ENCODE measurements around the gene SERPINB12. TPM values are rescaled to one million over a fixed set of nuclear protein-coding genes. Genes with fewer than 3 reads are reported as not detected.

SERPINB12 gene
- total RNA-seq, 2 experiments from 2014 or later = not detected

DNA sequence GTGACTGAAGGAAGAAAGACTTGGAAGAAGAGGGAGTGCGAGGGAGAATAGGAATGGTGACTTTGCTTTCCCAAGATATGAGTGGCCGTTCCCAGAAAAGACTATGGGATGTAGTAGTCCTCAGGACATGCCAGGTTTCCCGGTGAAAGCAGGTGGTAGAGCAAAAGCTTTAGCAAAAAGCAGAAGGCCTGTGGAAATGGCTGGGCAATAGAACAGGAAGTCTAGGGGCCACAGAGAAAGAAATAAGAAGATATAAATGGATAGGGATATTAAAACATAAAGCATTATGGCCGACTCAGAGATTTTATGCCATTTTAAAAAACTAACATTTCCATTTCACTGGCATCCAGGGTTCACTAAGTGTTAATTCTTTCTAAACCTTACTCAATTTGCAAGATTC is 43.8 kb downstream of the SERPINB12 start:
- CTCF ChIA-PET = no interaction called here
- H3K9me3 Mint-ChIP-seq (ENCODE audit: insufficient read depth) = no peaks in the 10 kb centered on the region
- no peaks in the 10 kb centered on the region for H3K36me3 Mint-ChIP-seq (ENCODE audit: low read depth)
- no peak overlapping the region for H3K4me3 Mint-ChIP-seq
- POLR2A ChIA-PET = no interaction called here
- no peaks in the 10 kb centered on the region for H3K4me1 Mint-ChIP-seq (ENCODE audit: low read depth)
- H3K27me3 Mint-ChIP-seq (ENCODE audit: low read depth) = peaks cover 2% of the 10 kb centered on the region
- no peak overlapping the region for H3K27ac Mint-ChIP-seq
- DNase-seq = no peak
- ATAC-seq = no peak

DNA sequence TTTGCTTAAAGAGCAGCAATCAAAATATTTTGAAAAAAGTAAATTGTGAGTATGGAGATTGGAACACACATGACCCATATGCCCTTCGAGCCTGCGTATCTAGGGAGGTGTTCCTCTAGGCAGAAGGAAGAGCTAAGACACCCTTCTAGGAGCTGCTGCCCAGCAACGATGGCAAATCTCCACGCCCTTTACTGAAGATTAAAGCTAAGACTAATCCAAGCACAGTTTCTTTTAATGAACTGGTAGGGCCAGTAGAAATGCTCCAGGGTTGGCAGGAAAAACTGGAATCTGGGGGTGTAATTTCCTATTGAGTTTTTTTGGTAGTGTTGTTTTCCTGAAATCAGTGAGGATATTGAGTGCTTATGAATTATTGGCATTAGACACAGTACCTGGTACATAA is 44.3 kb downstream of the SERPINB12 start:
- DNase-seq (no peak), ATAC-seq (no peak)
- H3K4me3 Mint-ChIP-seq = no peak overlapping the region
- H3K27me3 Mint-ChIP-seq (ENCODE audit: low read depth) = no peaks in the 10 kb centered on the region
- no peaks in the 10 kb centered on the region for H3K9me3 Mint-ChIP-seq (ENCODE audit: insufficient read depth)
- H3K36me3 Mint-ChIP-seq (ENCODE audit: low read depth) = no peaks in the 10 kb centered on the region
- no peaks in the 10 kb centered on the region for H3K4me1 Mint-ChIP-seq (ENCODE audit: low read depth)
- ChIA-PET CTCF (no interaction called here), POLR2A (no interaction called here)
- H3K27ac Mint-ChIP-seq = no peak overlapping the region

DNA sequence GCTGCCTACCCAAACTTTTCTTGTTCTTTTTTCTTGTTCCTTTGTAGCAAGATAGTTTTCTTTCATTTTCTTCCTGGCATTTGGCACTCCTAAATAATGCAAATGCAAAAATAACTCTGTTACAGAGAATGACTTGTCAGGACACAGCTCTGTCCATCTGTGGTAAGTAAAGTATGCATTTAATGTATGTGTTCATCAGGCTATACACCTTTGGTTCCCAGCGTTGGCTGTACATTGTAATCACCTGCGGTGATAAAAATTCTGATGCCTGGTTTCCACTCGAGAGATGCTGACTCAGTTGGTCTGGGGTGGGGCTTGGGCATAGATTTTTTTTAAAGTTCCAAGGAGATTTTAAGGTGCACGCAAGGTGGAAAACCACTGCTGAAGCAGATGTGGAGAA is 44.8 kb downstream of the SERPINB12 start, which contains the start of gene SERPINB13:
SERPINB13 (plus strand) TSS at position 378 of the 400 bp plus-strand sequence. CDS start 1,325 bp downstream, outside the sequence.
- DNase-seq = no peak
- H3K27ac Mint-ChIP-seq = no peak within 1 kb of the TSS
- no peaks in the 10 kb centered on the region for H3K9me3 Mint-ChIP-seq (ENCODE audit: insufficient read depth)
- H3K36me3 Mint-ChIP-seq (ENCODE audit: low read depth) = no peaks in the 10 kb centered on the region
- ChIA-PET CTCF (no interaction called here), POLR2A (no interaction called here)
- no peak within 1 kb of the TSS for H3K4me3 Mint-ChIP-seq
- H3K4me1 Mint-ChIP-seq (ENCODE audit: low read depth) = no peaks in the 10 kb centered on the region
- no peaks in the 10 kb centered on the region for H3K27me3 Mint-ChIP-seq (ENCODE audit: low read depth)
- no peak for ATAC-seq

DNA sequence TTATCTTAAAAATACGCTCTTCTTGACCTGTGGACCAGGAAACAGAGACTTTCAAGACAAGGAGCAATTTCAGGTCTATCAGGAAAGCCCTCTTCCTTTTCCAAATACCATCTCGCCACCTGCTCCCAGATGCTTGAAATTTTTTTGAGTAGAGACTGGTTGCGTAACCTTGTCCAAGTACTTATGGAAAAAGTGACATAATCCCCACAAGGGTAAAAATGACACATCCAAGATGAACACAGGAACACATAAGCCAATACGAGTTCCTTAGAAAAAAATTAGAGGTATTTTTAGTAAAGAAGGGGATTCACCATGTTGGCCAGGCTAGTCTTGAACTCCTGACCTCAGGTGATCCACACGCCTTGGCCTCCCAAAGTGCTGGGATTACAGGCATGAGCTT is 46.7 kb downstream of the SERPINB12 start:
- DNase-seq = no peak
- no peaks in the 10 kb centered on the region for H3K27me3 Mint-ChIP-seq (ENCODE audit: low read depth)
- no peaks in the 10 kb centered on the region for H3K9me3 Mint-ChIP-seq (ENCODE audit: insufficient read depth)
- no peaks in the 10 kb centered on the region for H3K36me3 Mint-ChIP-seq (ENCODE audit: low read depth)
- no peak overlapping the region for H3K27ac Mint-ChIP-seq
- H3K4me1 Mint-ChIP-seq (ENCODE audit: low read depth) = no peaks in the 10 kb centered on the region
- ChIA-PET POLR2A (no interaction called here), CTCF (no interaction called here)
- no peak for ATAC-seq
- H3K4me3 Mint-ChIP-seq = no peak overlapping the region

DNA sequence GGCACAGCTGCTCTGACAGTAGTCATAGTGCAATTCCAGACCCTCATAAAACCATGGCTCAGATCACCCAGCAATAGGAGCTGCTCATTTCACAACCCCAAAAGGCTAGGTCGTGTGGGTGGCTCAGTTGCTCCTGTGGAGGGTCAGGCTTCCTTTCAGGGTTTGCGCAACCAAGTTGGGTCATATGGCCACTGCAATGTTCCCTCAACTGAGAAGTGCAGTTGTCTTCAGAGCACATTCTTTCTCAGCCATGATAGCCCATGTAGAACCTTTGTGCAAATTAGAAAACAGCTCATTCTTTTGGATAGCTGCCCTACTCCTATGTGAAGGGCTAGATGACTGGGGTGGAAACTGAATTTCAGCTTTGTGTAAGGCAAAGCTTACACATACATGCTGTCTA is 48.2 kb downstream of the SERPINB12 start:
- Mint-ChIP-seq H3K9me3 (ENCODE audit: insufficient read depth) (no peaks in the 10 kb centered on the region), H3K36me3 (ENCODE audit: low read depth) (no peaks in the 10 kb centered on the region), H3K4me3 (no peak overlapping the region), H3K27ac (no peak overlapping the region), H3K27me3 (ENCODE audit: low read depth) (no peaks in the 10 kb centered on the region), H3K4me1 (ENCODE audit: low read depth) (no peaks in the 10 kb centered on the region)
- no peak for DNase-seq
- ATAC-seq = no peak
- POLR2A ChIA-PET = no interaction called here
- CTCF ChIA-PET = no interaction called here

DNA sequence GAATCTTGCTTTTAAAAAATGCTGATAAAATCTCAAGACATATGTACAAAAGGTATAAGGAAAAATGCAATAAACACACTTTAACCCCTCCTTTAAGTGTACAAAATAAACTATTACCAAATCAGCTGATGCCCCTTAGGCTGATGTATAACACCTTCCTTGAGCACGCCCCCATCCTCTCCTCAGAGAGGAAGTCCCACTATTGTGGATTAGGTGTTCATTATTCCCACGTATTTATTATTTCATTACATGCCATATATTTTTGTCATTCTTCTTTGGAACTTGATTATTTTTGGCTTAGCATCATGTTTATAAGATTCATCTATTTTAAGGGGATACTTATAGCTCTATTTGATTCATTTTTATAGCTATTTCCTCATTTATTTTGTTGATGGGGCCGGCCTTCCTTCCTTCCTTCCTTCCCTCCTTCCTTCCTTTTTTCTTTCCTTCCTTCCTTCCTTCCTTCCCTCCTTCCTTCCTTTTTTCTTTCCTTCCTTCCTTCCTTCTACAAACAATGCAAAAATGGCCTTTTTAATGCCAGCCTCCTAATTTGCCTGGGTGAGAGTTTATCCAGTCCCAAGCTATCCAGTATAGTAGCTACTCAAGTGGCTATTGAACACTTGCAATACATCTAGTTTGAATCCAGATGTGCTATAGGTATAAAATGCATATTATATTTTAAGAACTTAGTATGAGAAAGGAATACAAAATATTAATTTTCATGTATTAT is 49.0 kb downstream of the SERPINB12 start:
- no peaks in the 10 kb centered on the region for H3K27me3 Mint-ChIP-seq (ENCODE audit: low read depth)
- no peak overlapping the region for H3K27ac Mint-ChIP-seq
- no peaks in the 10 kb centered on the region for H3K4me1 Mint-ChIP-seq (ENCODE audit: low read depth)
- DNase-seq (no peak), ATAC-seq (no peak)
- POLR2A ChIA-PET = no interaction called here
- no peak overlapping the region for H3K4me3 Mint-ChIP-seq
- CTCF ChIA-PET = no interaction called here
- H3K9me3 Mint-ChIP-seq (ENCODE audit: insufficient read depth) = no peaks in the 10 kb centered on the region
- H3K36me3 Mint-ChIP-seq (ENCODE audit: low read depth) = no peaks in the 10 kb centered on the region

DNA sequence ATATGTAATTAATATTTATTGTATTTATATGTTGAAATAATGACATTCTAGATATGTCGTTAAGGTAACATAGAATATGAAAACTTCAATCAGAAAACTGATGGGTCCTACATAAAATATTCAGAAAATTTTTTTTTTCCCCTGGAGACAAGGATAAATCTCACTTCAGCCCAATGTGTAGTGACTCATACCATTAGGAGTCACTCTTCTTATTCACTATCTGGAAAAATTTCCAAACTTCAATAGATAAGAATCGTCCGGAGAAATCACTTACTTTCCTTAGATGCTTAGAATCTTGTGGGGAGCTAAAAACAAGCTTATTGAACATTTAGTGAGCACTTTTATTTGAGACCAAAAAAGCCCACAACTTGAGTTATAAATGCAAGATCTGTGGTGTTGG is 49.6 kb downstream of the SERPINB12 start:
- no peaks in the 10 kb centered on the region for H3K27me3 Mint-ChIP-seq (ENCODE audit: low read depth)
- no peak for ATAC-seq
- POLR2A ChIA-PET = no interaction called here

DNA sequence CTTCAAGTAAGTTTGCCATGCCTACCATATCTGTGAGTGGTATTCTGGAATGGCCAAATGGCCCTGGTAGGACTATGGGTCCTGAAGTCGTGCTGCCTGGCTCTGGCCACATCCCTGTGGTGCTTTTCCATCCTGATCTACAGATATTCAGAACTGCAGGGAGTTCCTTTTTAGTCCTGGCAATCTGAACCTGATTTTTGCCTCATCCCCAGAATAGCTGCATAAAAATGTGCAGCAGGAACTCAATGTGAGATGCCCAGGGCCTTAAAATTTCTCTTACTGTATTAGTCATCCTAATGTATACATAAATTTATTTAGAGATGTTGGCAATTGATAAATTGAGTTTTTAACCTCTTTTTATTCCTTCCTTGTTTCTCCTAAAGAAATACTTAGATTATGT is 50.3 kb downstream of the SERPINB12 start:
- POLR2A ChIA-PET = no interaction called here
- CTCF ChIA-PET = no interaction called here
- Mint-ChIP-seq H3K9me3 (ENCODE audit: insufficient read depth) (no peaks in the 10 kb centered on the region), H3K36me3 (ENCODE audit: low read depth) (no peaks in the 10 kb centered on the region), H3K4me1 (ENCODE audit: low read depth) (no peaks in the 10 kb centered on the region), H3K27ac (no peak overlapping the region), H3K27me3 (ENCODE audit: low read depth) (no peaks in the 10 kb centered on the region), H3K4me3 (no peak overlapping the region)
- ATAC-seq (no peak), DNase-seq (no peak)

More for the DNA sequence above, 49.6 kb downstream of the SERPINB12 start:
- no peaks in the 10 kb centered on the region for H3K9me3 Mint-ChIP-seq (ENCODE audit: insufficient read depth)
- no peak overlapping the region for H3K27ac Mint-ChIP-seq
- no peak overlapping the region for H3K4me3 Mint-ChIP-seq
- H3K4me1 Mint-ChIP-seq (ENCODE audit: low read depth) = no peaks in the 10 kb centered on the region
- CTCF ChIA-PET = no interaction called here
- H3K36me3 Mint-ChIP-seq (ENCODE audit: low read depth) = no peaks in the 10 kb centered on the region
- DNase-seq = no peak

DNA sequence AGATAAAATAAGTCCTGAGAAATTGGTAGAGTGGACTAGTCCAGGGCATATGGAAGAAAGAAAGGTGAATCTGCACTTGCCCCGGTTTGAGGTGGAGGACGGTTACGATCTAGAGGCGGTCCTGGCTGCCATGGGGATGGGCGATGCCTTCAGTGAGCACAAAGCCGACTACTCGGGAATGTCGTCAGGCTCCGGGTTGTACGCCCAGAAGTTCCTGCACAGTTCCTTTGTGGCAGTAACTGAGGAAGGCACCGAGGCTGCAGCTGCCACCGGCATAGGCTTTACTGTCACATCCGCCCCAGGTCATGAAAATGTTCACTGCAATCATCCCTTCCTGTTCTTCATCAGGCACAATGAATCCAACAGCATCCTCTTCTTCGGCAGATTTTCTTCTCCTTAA is 54.8 kb downstream of the SERPINB12 start:
- H3K4me1 Mint-ChIP-seq (ENCODE audit: low read depth) = no peaks in the 10 kb centered on the region
- no peak overlapping the region for H3K27ac Mint-ChIP-seq
- no peak overlapping the region for H3K4me3 Mint-ChIP-seq
- no peaks in the 10 kb centered on the region for H3K36me3 Mint-ChIP-seq (ENCODE audit: low read depth)
- ChIA-PET POLR2A (no interaction called here), CTCF (no interaction called here)
- no peak for DNase-seq
- no peak for ATAC-seq
- H3K9me3 Mint-ChIP-seq (ENCODE audit: insufficient read depth) = no peaks in the 10 kb centered on the region
- no peaks in the 10 kb centered on the region for H3K27me3 Mint-ChIP-seq (ENCODE audit: low read depth)

DNA sequence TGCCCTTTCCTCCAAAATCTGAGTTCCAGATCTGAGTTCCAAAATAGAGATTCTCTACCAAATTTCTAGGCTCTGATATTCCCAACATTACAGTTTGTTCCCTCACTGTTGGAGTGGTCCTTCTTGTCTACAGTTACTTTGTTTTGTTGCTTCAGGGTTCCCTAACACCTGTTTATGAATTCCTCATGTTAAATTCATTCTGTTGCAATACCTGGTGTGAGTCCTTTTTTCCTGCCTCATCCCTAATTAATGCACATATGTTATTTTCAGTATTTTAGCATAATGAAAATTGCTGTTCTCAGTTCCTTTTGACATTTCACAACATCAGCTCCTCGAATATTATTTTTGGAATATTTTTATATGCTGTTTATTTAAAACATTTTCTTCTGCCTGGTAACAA is 61.2 kb downstream of the SERPINB12 start:
- Mint-ChIP-seq H3K4me1 (ENCODE audit: low read depth) (no peaks in the 10 kb centered on the region), H3K27me3 (ENCODE audit: low read depth) (peaks cover 6% of the 10 kb centered on the region), H3K36me3 (ENCODE audit: low read depth) (no peaks in the 10 kb centered on the region), H3K9me3 (ENCODE audit: insufficient read depth) (no peaks in the 10 kb centered on the region), H3K27ac (no peak overlapping the region), H3K4me3 (no peak overlapping the region)
- ATAC-seq (no peak), DNase-seq (no peak)
- POLR2A ChIA-PET = no interaction called here
- CTCF ChIA-PET = interaction anchor here (1.2 kb wide), 1 partner anchor 92 kb away, joined by 3 read pairs; no protein-coding TSS in a partner anchor

DNA sequence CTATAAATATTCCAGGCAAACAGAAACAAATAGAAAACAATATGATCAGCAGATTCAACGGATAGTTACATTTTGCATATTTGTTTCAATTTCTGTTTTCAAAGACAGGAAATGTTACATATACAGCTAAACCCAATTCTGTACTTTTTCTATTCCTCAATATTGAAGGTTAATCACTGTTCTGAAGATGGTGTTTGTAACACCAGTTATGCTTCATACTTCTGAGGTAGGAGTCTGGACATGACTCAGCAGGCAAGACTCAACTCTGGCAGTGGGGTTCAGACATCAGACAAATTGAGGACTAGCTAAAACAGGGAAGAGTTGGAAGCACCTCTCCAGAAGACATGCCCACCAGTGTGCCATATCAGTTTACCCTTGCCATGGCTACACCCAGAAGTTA is 61.6 kb downstream of the SERPINB12 start:
- peaks cover 6% of the 10 kb centered on the region for H3K27me3 Mint-ChIP-seq (ENCODE audit: low read depth)
- no peaks in the 10 kb centered on the region for H3K9me3 Mint-ChIP-seq (ENCODE audit: insufficient read depth)
- CTCF ChIA-PET = interaction anchor here (1.2 kb wide), 1 partner anchor 92 kb away, joined by 3 read pairs; no protein-coding TSS in a partner anchor
- H3K4me3 Mint-ChIP-seq = no peak overlapping the region
- no peaks in the 10 kb centered on the region for H3K4me1 Mint-ChIP-seq (ENCODE audit: low read depth)
- DNase-seq = no peak
- no peaks in the 10 kb centered on the region for H3K36me3 Mint-ChIP-seq (ENCODE audit: low read depth)
- H3K27ac Mint-ChIP-seq = no peak overlapping the region
- POLR2A ChIA-PET = no interaction called here
- ATAC-seq = no peak

DNA sequence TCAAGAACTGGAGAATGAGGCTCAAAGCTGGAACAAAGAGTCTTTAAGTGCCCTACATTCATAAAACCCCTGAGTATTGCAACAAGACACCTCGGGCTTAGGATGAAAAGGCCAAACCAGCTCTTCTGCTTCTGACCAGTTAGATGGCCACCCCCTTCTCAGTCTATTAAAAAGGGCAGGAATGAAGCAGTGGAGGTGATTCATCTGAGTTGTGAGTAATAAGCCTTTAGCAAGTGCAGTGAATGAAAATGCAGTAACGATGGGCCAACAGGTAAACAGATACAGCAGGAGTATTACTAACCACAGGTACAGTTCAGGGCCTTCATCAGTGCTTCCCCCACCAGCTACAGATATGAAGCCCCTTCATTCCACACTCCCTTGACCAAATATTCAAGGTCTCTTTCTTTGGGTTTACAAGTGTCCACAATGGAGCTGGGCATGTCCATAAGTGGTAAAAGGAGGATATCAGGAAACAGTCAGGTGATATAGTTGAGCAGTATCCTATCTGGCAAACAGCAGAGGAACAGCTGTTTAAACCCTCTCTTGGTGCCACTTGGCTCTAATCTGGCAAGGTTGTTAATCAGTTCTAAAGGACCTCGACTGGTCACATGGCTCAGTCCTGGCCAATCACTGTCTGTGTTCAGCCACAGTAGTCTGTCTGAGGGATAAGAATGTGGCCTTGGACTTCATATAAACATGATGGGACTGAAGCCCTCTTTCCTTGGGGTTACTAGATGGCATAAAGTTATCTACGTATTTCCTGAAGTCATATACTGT is 62.8 kb downstream of the SERPINB12 start:
- DNase-seq = no peak
- H3K4me3 Mint-ChIP-seq = no peak overlapping the region
- POLR2A ChIA-PET = no interaction called here
- H3K4me1 Mint-ChIP-seq (ENCODE audit: low read depth) = no peaks in the 10 kb centered on the region
- H3K36me3 Mint-ChIP-seq (ENCODE audit: low read depth) = no peaks in the 10 kb centered on the region
- no peak overlapping the region for H3K27ac Mint-ChIP-seq
- CTCF ChIA-PET = no interaction called here
- no peak for ATAC-seq
- no peaks in the 10 kb centered on the region for H3K9me3 Mint-ChIP-seq (ENCODE audit: insufficient read depth)
- peaks cover 6% of the 10 kb centered on the region for H3K27me3 Mint-ChIP-seq (ENCODE audit: low read depth)
